NCI-H2171 (cell line): Measurements from ENCODE around the gene USP5.

Source experiments
- DNase-seq: peaks from one replicate; lab custom pipeline; 2025; lab: John Stamatoyannopoulos, UW

USP5 gene

GRCh38 chr12:6851921-6852650 is at the start of gene USP5:
TSS of gene USP5 (plus strand) at chr12:6852150. CDS start at chr12:6852180, 30 bp downstream.
- peak; percentile 100 for DNase-seq

- no peak for DNase-seq
These were observed 44.8 kb upstream of the USP5 start for GRCh38 chr12:6807170-6807569.

- no peak for DNase-seq
These were observed 42.9 kb upstream of the USP5 start for GRCh38 chr12:6809056-6809455.

GRCh38 chr12:6810758-6811157 is 41.2 kb upstream of the USP5 start:
- no peak for DNase-seq

GRCh38 chr12:6813363-6813762 is 38.6 kb upstream of the USP5 start:
- DNase-seq, result no peak

GRCh38 chr12:6816598-6816997 is 35.4 kb upstream of the USP5 start:
- no peak for DNase-seq

GRCh38 chr12:6817098-6817497 is 34.9 kb upstream of the USP5 start:
- no peak for DNase-seq

GRCh38 chr12:6817662-6818157 is 34.2 kb upstream of the USP5 start:
- DNase-seq, result no peak

- no peak for DNase-seq
These were observed 33.7 kb upstream of the USP5 start for GRCh38 chr12:6818222-6818621.

GRCh38 chr12:6818645-6819044 is 33.3 kb upstream of the USP5 start:
- DNase-seq, result no peak

- no peak for DNase-seq
These were observed 32.6 kb upstream of the USP5 start for GRCh38 chr12:6819106-6820030.

- no peak for DNase-seq
These were observed 31.8 kb upstream of the USP5 start for GRCh38 chr12:6820166-6820565.

GRCh38 chr12:6821591-6822425 is 30.1 kb upstream of the USP5 start, which contains the start of gene GPR162:
TSS of gene GPR162 (plus strand) at chr12:6821821. CDS start at chr12:6823899, 2,078 bp downstream.
- peak; percentile 100 for DNase-seq

GRCh38 chr12:6822426-6823135 is 29.4 kb upstream of the USP5 start:
- DNase-seq, result no peak

GRCh38 chr12:6823182-6824084 is 28.5 kb upstream of the USP5 start:
- no peak for DNase-seq

- DNase-seq, result no peak
These were observed 27.7 kb upstream of the USP5 start for GRCh38 chr12:6824085-6824775.

GRCh38 chr12:6824901-6825381 is 27.0 kb upstream of the USP5 start:
- no peak for DNase-seq

GRCh38 chr12:6825398-6826124 is 26.4 kb upstream of the USP5 start:
- peak; percentile 69 for DNase-seq
